Thyroid gland (tissue), 4 donors: ENCODE data around the gene CCDC88C.

Experiments used
- CTCF ChIP-seq, 6 experiments: fragments of 200-600 bp in 3 of 6; fragments of 450-650 bp in 3 of 6; sonication (generic) in 3 of 6; IDR thresholded peaks; one replicate each; pipeline ENCODE4 v1.5.1; 2016 to 2019; ENCODE audit warnings: antibody characterized with exemption in 6 of 6, mild to moderate bottlenecking in 2 of 6, inconsistent platforms in 1 of 6, moderate library complexity in 1 of 6
- POLR2A ChIP-seq, 2 donors: fragments of 450-650 bp; IDR thresholded peaks; one replicate each; pipeline ENCODE4 v1.6.1; 2017; ENCODE audit warnings: antibody characterized with exemption in 2 of 2, mild to moderate bottlenecking in 2 of 2, moderate library complexity in 1 of 2

DNA sequence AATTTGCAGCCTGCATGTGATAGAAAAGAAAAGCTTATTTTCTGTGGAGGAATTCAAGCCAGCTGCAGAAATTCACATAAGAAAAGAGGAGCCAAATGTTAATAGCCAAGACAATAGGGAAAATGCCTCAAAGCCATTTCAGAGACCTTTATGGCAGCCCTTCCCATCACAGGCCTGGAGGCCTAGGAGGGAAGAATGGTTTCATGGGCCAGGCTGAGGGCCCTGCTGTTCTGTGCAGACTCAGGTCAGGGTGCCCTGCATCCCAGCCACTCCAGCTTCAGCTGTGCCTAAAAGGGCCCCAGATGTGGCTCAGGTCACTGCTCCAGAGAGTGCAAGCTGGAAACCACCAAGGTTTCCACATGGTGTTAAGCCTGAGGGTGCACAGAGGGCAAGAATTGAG lies 21.2 kb upstream of the CCDC88C start:
- TF ChIP-seq CTCF (IDR thresholded peaks at IDR 0.05): no peak
- TF ChIP-seq POLR2A (IDR thresholded peaks at IDR 0.05): no peak
